Right lobe of liver (tissue), 4 donors: Measurements from ENCODE around the gene CCDC148.

Experiments used
- CTCF ChIP-seq, 4 donors: fragments of 200-600 bp in 3 of 4; fragments of 450-650 bp in 1 of 4; IDR thresholded peaks; one replicate each; pipeline versions ENCODE4 v1.5.1 to v1.8.0; 2016 to 2022; ENCODE audit warnings: antibody characterized with exemption in 4 of 4, mild to moderate bottlenecking in 2 of 4
- POLR2A ChIP-seq: fragments of 450-650 bp; IDR thresholded peaks from one replicate; pipeline ENCODE4 v1.6.1; 2017; ENCODE audit warnings: antibody characterized with exemption, mild to moderate bottlenecking
- donor health status: DM: no; HTN: no; CAD: no.
- donor health status: DM: no; HTN: no; CAD: no.
- donor health status: DM: no; HTN: yes; CAD: no.

- TF ChIP-seq CTCF (IDR thresholded peaks at IDR 0.05) = no peak
- TF ChIP-seq POLR2A = no peak
Observed at GRCh38 chr2:158313734-158314133, 142.8 kb downstream of the CCDC148 start.
